ENCODE results near the gene TSHZ2. TPM values are rescaled to one million over a fixed set of nuclear protein-coding genes. Genes with fewer than 3 reads are reported as not detected.

The TSHZ2 gene
- total and polyA plus RNA-seq, 2 donors (not counting 1 experiment from before 2014, with no cell fraction given): 1.00 to 5.7 TPM

- DNase-seq (no peak), ATAC-seq (ENCODE audit: low read depth) (no peak)
- H4K20me1 ChIP-seq (ENCODE audit: control insufficient read depth, insufficient read depth, low read length, poor library complexity, severe bottlenecking): no peaks in the 10 kb centered on the region
- intact Hi-C loops (cut with micrococcal nuclease): no loop called here
- H3K27me3 ChIP-seq (replicated peaks in 1 of 4; ENCODE audit: control extremely low read depth in 1 of 4, control insufficient read depth in 3 of 4, insufficient read depth in 4 of 4, low read length in 3 of 4): peaks cover 0 to 2% (median 0%) of the 10 kb centered on the region in 4 experiments
- peaks cover 0 to 3% (median 0%) of the 10 kb centered on the region in 3 donors for H3K9me3 ChIP-seq (ENCODE audit: control extremely low read depth in 1 of 3, control insufficient read depth in 2 of 3, insufficient read depth in 1 of 3, low read length in 2 of 3)
- H3K4me3 ChIP-seq (ENCODE audit: control extremely low read depth in 1 of 5, extremely low read depth in 1 of 5, insufficient read depth in 1 of 5, low read depth in 2 of 5, low read length in 4 of 5): no peak overlapping the region
- Mint-ChIP-seq H3K4me1 (no peaks in the 10 kb centered on the region), H3K9me3 (ENCODE audit: insufficient read depth) (no peaks in the 10 kb centered on the region), H3K27ac (no peak overlapping the region), H3K27me3 (peaks cover 7% of the 10 kb centered on the region), H3K4me3 (no peak overlapping the region)
- H3K36me3 ChIP-seq (replicated peaks in 1 of 2; ENCODE audit: control extremely low read depth in 1 of 2, control insufficient read depth in 1 of 2, extremely low read depth in 1 of 2, insufficient read depth in 2 of 2, low read length in 1 of 2): no peaks in the 10 kb centered on the region
- no CpG with 5 or more reads among the region's 6 CpGs for WGBS (ENCODE audit: insufficient coverage)
- no peak overlapping the region for H3K27ac ChIP-seq (ENCODE audit: low read length in 2 of 2)
- CTCF ChIA-PET: no interaction called here
- H3K9ac ChIP-seq (ENCODE audit: low read length): no peak overlapping the region
- H2AFZ ChIP-seq (ENCODE audit: insufficient read depth, low read depth, low read length, poor library complexity, severe bottlenecking): no peak overlapping the region
- no peak for TF ChIP-seq EZH2 (IDR thresholded peaks at IDR 0.05; ENCODE audit: borderline replicate concordance, insufficient read depth, low read depth, low read length, poor library complexity, severe bottlenecking)
- TF ChIP-seq, protein P1, sequence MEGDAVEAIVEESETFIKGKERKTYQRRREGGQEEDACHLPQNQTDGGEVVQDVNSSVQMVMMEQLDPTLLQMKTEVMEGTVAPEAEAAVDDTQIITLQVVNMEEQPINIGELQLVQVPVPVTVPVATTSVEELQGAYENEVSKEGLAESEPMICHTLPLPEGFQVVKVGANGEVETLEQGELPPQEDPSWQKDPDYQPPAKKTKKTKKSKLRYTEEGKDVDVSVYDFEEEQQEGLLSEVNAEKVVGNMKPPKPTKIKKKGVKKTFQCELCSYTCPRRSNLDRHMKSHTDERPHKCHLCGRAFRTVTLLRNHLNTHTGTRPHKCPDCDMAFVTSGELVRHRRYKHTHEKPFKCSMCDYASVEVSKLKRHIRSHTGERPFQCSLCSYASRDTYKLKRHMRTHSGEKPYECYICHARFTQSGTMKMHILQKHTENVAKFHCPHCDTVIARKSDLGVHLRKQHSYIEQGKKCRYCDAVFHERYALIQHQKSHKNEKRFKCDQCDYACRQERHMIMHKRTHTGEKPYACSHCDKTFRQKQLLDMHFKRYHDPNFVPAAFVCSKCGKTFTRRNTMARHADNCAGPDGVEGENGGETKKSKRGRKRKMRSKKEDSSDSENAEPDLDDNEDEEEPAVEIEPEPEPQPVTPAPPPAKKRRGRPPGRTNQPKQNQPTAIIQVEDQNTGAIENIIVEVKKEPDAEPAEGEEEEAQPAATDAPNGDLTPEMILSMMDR (IDR thresholded peaks at IDR 0.05): no peak
- no peaks in the 10 kb centered on the region for H3K79me2 ChIP-seq (ENCODE audit: control insufficient read depth, insufficient read depth, low read length)
- no peaks in the 10 kb centered on the region for H3K4me1 ChIP-seq (ENCODE audit: control insufficient read depth in 2 of 2, insufficient read depth in 2 of 2, low read length in 2 of 2)
- no peak overlapping the region for H3K4me2 ChIP-seq (replicated peaks; ENCODE audit: low read depth, low read length, poor library complexity, severe bottlenecking)
- POLR2A ChIA-PET: no interaction called here
Measured at GRCh38 chr20:53258741-53259140, 286.6 kb downstream of the TSHZ2 start.

GRCh38 chr20:53260168-53260567 is 288.0 kb downstream of the TSHZ2 start:
- Mint-ChIP-seq H3K4me1 (no peaks in the 10 kb centered on the region), H3K27me3 (peaks cover 10% of the 10 kb centered on the region), H3K27ac (no peak overlapping the region), H3K4me3 (no peak overlapping the region), H3K9me3 (ENCODE audit: insufficient read depth) (no peaks in the 10 kb centered on the region)
- Histone ChIP-seq H3K4me1 (ENCODE audit: control insufficient read depth in 2 of 2, insufficient read depth in 2 of 2, low read length in 2 of 2) (no peaks in the 10 kb centered on the region), H3K4me3 (ENCODE audit: control extremely low read depth in 1 of 5, extremely low read depth in 1 of 5, insufficient read depth in 1 of 5, low read depth in 2 of 5, low read length in 4 of 5) (no peak overlapping the region), H2AFZ (ENCODE audit: insufficient read depth, low read depth, low read length, poor library complexity, severe bottlenecking) (no peak overlapping the region), H3K9ac (ENCODE audit: low read length) (no peak overlapping the region), H4K20me1 (ENCODE audit: control insufficient read depth, insufficient read depth, low read length, poor library complexity, severe bottlenecking) (no peaks in the 10 kb centered on the region), H3K79me2 (ENCODE audit: control insufficient read depth, insufficient read depth, low read length) (no peaks in the 10 kb centered on the region), H3K4me2 (replicated peaks; ENCODE audit: low read depth, low read length, poor library complexity, severe bottlenecking) (no peak overlapping the region), H3K27ac (ENCODE audit: low read length in 2 of 2) (no peak overlapping the region), H3K27me3 (replicated peaks in 1 of 4; ENCODE audit: control extremely low read depth in 1 of 4, control insufficient read depth in 3 of 4, insufficient read depth in 4 of 4, low read length in 3 of 4) (peaks cover 0 to 2% (median 0%) of the 10 kb centered on the region in 4 experiments), H3K36me3 (replicated peaks in 1 of 2; ENCODE audit: control extremely low read depth in 1 of 2, control insufficient read depth in 1 of 2, extremely low read depth in 1 of 2, insufficient read depth in 2 of 2, low read length in 1 of 2) (no peaks in the 10 kb centered on the region), H3K9me3 (ENCODE audit: control extremely low read depth in 1 of 3, control insufficient read depth in 2 of 3, insufficient read depth in 1 of 3, low read length in 2 of 3) (peaks cover 0 to 3% (median 0%) of the 10 kb centered on the region in 3 donors)
- ChIA-PET POLR2A (no interaction called here), CTCF (no interaction called here)
- WGBS (ENCODE audit: insufficient coverage): no CpG with 5 or more reads among the region's 3 CpGs
- TF ChIP-seq, protein P1 (IDR thresholded peaks at IDR 0.05): no peak
- TF ChIP-seq EZH2 (IDR thresholded peaks at IDR 0.05; ENCODE audit: borderline replicate concordance, insufficient read depth, low read depth, low read length, poor library complexity, severe bottlenecking): no peak
- ATAC-seq (ENCODE audit: low read depth) (no peak), DNase-seq (no peak)
- intact Hi-C loops (cut with micrococcal nuclease): no loop called here
